Measurements from ENCODE around the gene RGL4.

RGL4 gene

GRCh38 chr22:23692598-23693291, 1.9 kb downstream of the RGL4 start:
- Histone ChIP-seq H3K36me3 (ENCODE audit: control insufficient read depth, insufficient read depth, low read length) (peaks cover 46% of the 10 kb centered on the region), H3K27ac (ENCODE audit: low read depth, low read length) (no peak overlapping the region), H3K9ac (ENCODE audit: low read depth, low read length) (no peak overlapping the region), H3K4me3 (ENCODE audit: low read depth, low read length) (no peak overlapping the region), H3K9me3 (ENCODE audit: control insufficient read depth, insufficient read depth, low read length) (no peaks in the 10 kb centered on the region), H3K27me3 (ENCODE audit: control insufficient read depth, insufficient read depth, low read length) (no peaks in the 10 kb centered on the region), H3K4me1 (ENCODE audit: control insufficient read depth, insufficient read depth, low read length) (no peaks in the 10 kb centered on the region)

- H3K4me1 ChIP-seq (ENCODE audit: control insufficient read depth, insufficient read depth, low read length), result no peaks in the 10 kb centered on the region
- H3K27me3 ChIP-seq (ENCODE audit: control insufficient read depth, insufficient read depth, low read length), result no peaks in the 10 kb centered on the region
- no peaks in the 10 kb centered on the region for H3K9me3 ChIP-seq (ENCODE audit: control insufficient read depth, insufficient read depth, low read length)
- H3K36me3 ChIP-seq (ENCODE audit: control insufficient read depth, insufficient read depth, low read length), result peaks cover 48% of the 10 kb centered on the region
- no peak overlapping the region for H3K9ac ChIP-seq (ENCODE audit: low read depth, low read length)
- no peak overlapping the region for H3K4me3 ChIP-seq (ENCODE audit: low read depth, low read length)
- H3K27ac ChIP-seq (ENCODE audit: low read depth, low read length), result no peak overlapping the region
These were observed 3.3 kb downstream of the RGL4 start for GRCh38 chr22:23693979-23694680.

GRCh38 chr22:23695141-23695540, 4.3 kb downstream of the RGL4 start:
- Histone ChIP-seq H3K9ac (ENCODE audit: low read depth, low read length) (no peak overlapping the region), H3K36me3 (ENCODE audit: control insufficient read depth, insufficient read depth, low read length) (peaks cover 50% of the 10 kb centered on the region), H3K4me3 (ENCODE audit: low read depth, low read length) (no peak overlapping the region), H3K27me3 (ENCODE audit: control insufficient read depth, insufficient read depth, low read length) (no peaks in the 10 kb centered on the region), H3K9me3 (ENCODE audit: control insufficient read depth, insufficient read depth, low read length) (no peaks in the 10 kb centered on the region), H3K4me1 (ENCODE audit: control insufficient read depth, insufficient read depth, low read length) (no peaks in the 10 kb centered on the region), H3K27ac (ENCODE audit: low read depth, low read length) (no peak overlapping the region)

- peaks cover 53% of the 10 kb centered on the region for H3K36me3 ChIP-seq (ENCODE audit: control insufficient read depth, insufficient read depth, low read length)
- H3K9ac ChIP-seq (ENCODE audit: low read depth, low read length), result no peak overlapping the region
These were observed 4.9 kb downstream of the RGL4 start for GRCh38 chr22:23695571-23696325.

GRCh38 chr22:23696326-23696851, 5.6 kb downstream of the RGL4 start:
- Histone ChIP-seq H3K27me3 (ENCODE audit: control insufficient read depth, insufficient read depth, low read length) (no peaks in the 10 kb centered on the region), H3K9ac (ENCODE audit: low read depth, low read length) (no peak overlapping the region), H3K4me3 (ENCODE audit: low read depth, low read length) (no peak overlapping the region), H3K36me3 (ENCODE audit: control insufficient read depth, insufficient read depth, low read length) (peaks cover 58% of the 10 kb centered on the region), H3K9me3 (ENCODE audit: control insufficient read depth, insufficient read depth, low read length) (no peaks in the 10 kb centered on the region), H3K4me1 (ENCODE audit: control insufficient read depth, insufficient read depth, low read length) (no peaks in the 10 kb centered on the region), H3K27ac (ENCODE audit: low read depth, low read length) (no peak overlapping the region)

More at GRCh38 chr22:23695571-23696325, 4.9 kb downstream of the RGL4 start:
- Histone ChIP-seq H3K4me3 (ENCODE audit: low read depth, low read length) (no peak overlapping the region), H3K27ac (ENCODE audit: low read depth, low read length) (no peak overlapping the region), H3K27me3 (ENCODE audit: control insufficient read depth, insufficient read depth, low read length) (no peaks in the 10 kb centered on the region), H3K4me1 (ENCODE audit: control insufficient read depth, insufficient read depth, low read length) (no peaks in the 10 kb centered on the region), H3K9me3 (ENCODE audit: control insufficient read depth, insufficient read depth, low read length) (no peaks in the 10 kb centered on the region)

- Histone ChIP-seq H3K27ac (ENCODE audit: low read depth, low read length) (no peak overlapping the region), H3K9me3 (ENCODE audit: control insufficient read depth, insufficient read depth, low read length) (no peaks in the 10 kb centered on the region), H3K27me3 (ENCODE audit: control insufficient read depth, insufficient read depth, low read length) (no peaks in the 10 kb centered on the region), H3K4me1 (ENCODE audit: control insufficient read depth, insufficient read depth, low read length) (no peaks in the 10 kb centered on the region), H3K36me3 (ENCODE audit: control insufficient read depth, insufficient read depth, low read length) (peaks cover 67% of the 10 kb centered on the region), H3K9ac (ENCODE audit: low read depth, low read length) (no peak overlapping the region), H3K4me3 (ENCODE audit: low read depth, low read length) (no peak overlapping the region)
These were observed 6.5 kb downstream of the RGL4 start for GRCh38 chr22:23697031-23697970.

GRCh38 chr22:23698094-23698493, 7.3 kb downstream of the RGL4 start:
- Histone ChIP-seq H3K4me3 (ENCODE audit: low read depth, low read length) (no peak overlapping the region), H3K27ac (ENCODE audit: low read depth, low read length) (no peak overlapping the region), H3K9me3 (ENCODE audit: control insufficient read depth, insufficient read depth, low read length) (no peaks in the 10 kb centered on the region), H3K36me3 (ENCODE audit: control insufficient read depth, insufficient read depth, low read length) (peaks cover 66% of the 10 kb centered on the region), H3K9ac (ENCODE audit: low read depth, low read length) (no peak overlapping the region), H3K4me1 (ENCODE audit: control insufficient read depth, insufficient read depth, low read length) (no peaks in the 10 kb centered on the region), H3K27me3 (ENCODE audit: control insufficient read depth, insufficient read depth, low read length) (no peaks in the 10 kb centered on the region)

GRCh38 chr22:23698673-23699235, 7.9 kb downstream of the RGL4 start:
- H3K27ac ChIP-seq (ENCODE audit: low read depth, low read length), result no peak overlapping the region
- H3K27me3 ChIP-seq (ENCODE audit: control insufficient read depth, insufficient read depth, low read length), result no peaks in the 10 kb centered on the region
- no peaks in the 10 kb centered on the region for H3K9me3 ChIP-seq (ENCODE audit: control insufficient read depth, insufficient read depth, low read length)
- H3K4me3 ChIP-seq (ENCODE audit: low read depth, low read length), result no peak overlapping the region
- H3K9ac ChIP-seq (ENCODE audit: low read depth, low read length), result no peak overlapping the region
- peaks cover 66% of the 10 kb centered on the region for H3K36me3 ChIP-seq (ENCODE audit: control insufficient read depth, insufficient read depth, low read length)
- no peaks in the 10 kb centered on the region for H3K4me1 ChIP-seq (ENCODE audit: control insufficient read depth, insufficient read depth, low read length)

GRCh38 chr22:23700706-23701105, 9.9 kb downstream of the RGL4 start:
- H3K27me3 ChIP-seq (ENCODE audit: control insufficient read depth, insufficient read depth, low read length), result no peaks in the 10 kb centered on the region
- peaks cover 65% of the 10 kb centered on the region for H3K36me3 ChIP-seq (ENCODE audit: control insufficient read depth, insufficient read depth, low read length)
- no peak overlapping the region for H3K9ac ChIP-seq (ENCODE audit: low read depth, low read length)
- no peaks in the 10 kb centered on the region for H3K9me3 ChIP-seq (ENCODE audit: control insufficient read depth, insufficient read depth, low read length)
- H3K27ac ChIP-seq (ENCODE audit: low read depth, low read length), result no peak overlapping the region
- no peak overlapping the region for H3K4me3 ChIP-seq (ENCODE audit: low read depth, low read length)
- no peaks in the 10 kb centered on the region for H3K4me1 ChIP-seq (ENCODE audit: control insufficient read depth, insufficient read depth, low read length)

- Histone ChIP-seq H3K9me3 (ENCODE audit: control insufficient read depth, insufficient read depth, low read length) (no peaks in the 10 kb centered on the region), H3K27me3 (ENCODE audit: control insufficient read depth, insufficient read depth, low read length) (no peaks in the 10 kb centered on the region), H3K4me3 (ENCODE audit: low read depth, low read length) (no peak overlapping the region), H3K4me1 (ENCODE audit: control insufficient read depth, insufficient read depth, low read length) (no peaks in the 10 kb centered on the region), H3K9ac (ENCODE audit: low read depth, low read length) (no peak overlapping the region), H3K27ac (ENCODE audit: low read depth, low read length) (no peak overlapping the region), H3K36me3 (ENCODE audit: control insufficient read depth, insufficient read depth, low read length) (peaks cover 96% of the 10 kb centered on the region)
These were observed 13.2 kb downstream of the RGL4 start for GRCh38 chr22:23704062-23704461.
